Endometrial microvascular endothelial cells (primary cell): ENCODE results near the gene IP6K3. TPM values are rescaled to one million over a fixed set of nuclear protein-coding genes. Genes with fewer than 3 reads are reported as not detected.

Experiments
- in situ Hi-C: cut with HindIII; loops from 2 replicates; pipeline ENCODE4 v1.10.0; 2017; ENCODE audit warnings: low sequenced_read_pairs, low pct_unique_long_range_greater_than_20kb; ENCODE audit errors: inconsistent ontology term
- total RNA-seq: library from RNA; depleted of rRNA; stranded (reverse); fragments of >200 nt; gene quantifications from one replicate; pipeline ENCODE4 v1.2.3, GENCODE V29; 2015; ENCODE audit errors: inconsistent ontology term

The IP6K3 gene
- total RNA-seq, 1 donor from 2014 or later, result not detected

- in situ Hi-C loops, result no loop called here
Measured at GRCh38 chr6:33728438-33728837, 18.3 kb downstream of the IP6K3 start.

GRCh38 chr6:33727932-33728331 is 18.8 kb downstream of the IP6K3 start:
- in situ Hi-C loops, result no loop called here

- in situ Hi-C loops, result no loop called here
Measured at GRCh38 chr6:33727126-33727525, 19.6 kb downstream of the IP6K3 start.

- in situ Hi-C loops, result no loop called here
Measured at GRCh38 chr6:33726696-33727095, 20.0 kb downstream of the IP6K3 start.

GRCh38 chr6:33725891-33726673 is 20.6 kb downstream of the IP6K3 start:
- in situ Hi-C loops, result no loop called here

DNA sequence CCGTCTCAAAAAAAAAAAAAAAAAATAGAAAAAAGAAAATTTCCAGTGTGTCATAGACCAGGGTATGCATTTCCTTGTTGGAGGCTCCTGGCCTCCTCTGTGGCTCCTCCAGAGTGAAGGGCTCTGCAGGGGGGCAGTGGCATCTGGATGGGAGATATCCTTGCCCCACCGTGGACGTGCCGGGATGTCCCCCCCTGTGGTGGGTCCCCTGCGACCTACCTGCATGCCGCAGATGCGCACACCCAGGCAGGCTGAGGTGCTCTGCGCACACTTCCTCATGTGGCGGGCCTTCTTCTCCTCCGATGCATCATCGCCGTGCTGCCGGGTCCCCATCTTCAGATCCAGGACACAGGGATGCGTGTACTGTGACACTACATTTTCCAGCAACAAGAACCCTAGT is 21.5 kb downstream of the IP6K3 start:
- in situ Hi-C loops, result no loop called here

GRCh38 chr6:33724102-33725023 is 22.3 kb downstream of the IP6K3 start:
- in situ Hi-C loops, result no loop called here

GRCh38 chr6:33723371-33724085 is 23.2 kb downstream of the IP6K3 start:
- in situ Hi-C loops, result no loop called here

- in situ Hi-C loops, result no loop called here
Measured at GRCh38 chr6:33722103-33722623, 24.5 kb downstream of the IP6K3 start.

- in situ Hi-C loops, result no loop called here
Measured at GRCh38 chr6:33721508-33721907, 25.2 kb downstream of the IP6K3 start.

GRCh38 chr6:33720998-33721397 is 25.7 kb downstream of the IP6K3 start:
- in situ Hi-C loops, result no loop called here

- in situ Hi-C loops, result no loop called here
Measured at GRCh38 chr6:33719326-33719987, 27.2 kb downstream of the IP6K3 start.

- in situ Hi-C loops, result no loop called here
Measured at GRCh38 chr6:33718713-33719112, 28.0 kb downstream of the IP6K3 start.

DNA sequence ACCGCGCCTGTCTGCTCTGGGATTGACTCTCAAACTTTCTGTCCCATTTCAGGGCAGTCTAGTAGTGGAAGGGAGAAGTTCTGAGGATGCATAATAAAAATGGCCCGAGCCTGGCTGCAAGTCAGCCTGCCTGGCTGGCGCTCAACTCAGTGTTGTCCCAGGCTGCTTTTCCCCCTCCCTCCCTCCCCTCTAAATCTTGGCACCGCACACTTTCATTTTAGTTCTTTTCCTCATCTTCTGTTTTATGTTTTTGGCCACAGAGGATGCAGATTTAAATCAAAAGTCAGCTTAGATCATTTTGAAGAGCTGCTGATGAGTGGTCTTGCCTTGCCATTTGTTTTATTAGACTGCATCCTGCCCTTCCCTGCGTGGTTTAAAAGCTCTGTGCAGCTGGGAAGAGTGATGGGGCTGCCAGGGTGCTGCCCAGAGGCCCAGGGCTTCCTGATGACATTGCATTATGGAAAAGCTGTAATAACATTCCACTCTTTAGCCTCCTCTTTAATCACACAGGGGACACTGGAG is 28.7 kb downstream of the IP6K3 start:
- in situ Hi-C loops, result no loop called here

DNA sequence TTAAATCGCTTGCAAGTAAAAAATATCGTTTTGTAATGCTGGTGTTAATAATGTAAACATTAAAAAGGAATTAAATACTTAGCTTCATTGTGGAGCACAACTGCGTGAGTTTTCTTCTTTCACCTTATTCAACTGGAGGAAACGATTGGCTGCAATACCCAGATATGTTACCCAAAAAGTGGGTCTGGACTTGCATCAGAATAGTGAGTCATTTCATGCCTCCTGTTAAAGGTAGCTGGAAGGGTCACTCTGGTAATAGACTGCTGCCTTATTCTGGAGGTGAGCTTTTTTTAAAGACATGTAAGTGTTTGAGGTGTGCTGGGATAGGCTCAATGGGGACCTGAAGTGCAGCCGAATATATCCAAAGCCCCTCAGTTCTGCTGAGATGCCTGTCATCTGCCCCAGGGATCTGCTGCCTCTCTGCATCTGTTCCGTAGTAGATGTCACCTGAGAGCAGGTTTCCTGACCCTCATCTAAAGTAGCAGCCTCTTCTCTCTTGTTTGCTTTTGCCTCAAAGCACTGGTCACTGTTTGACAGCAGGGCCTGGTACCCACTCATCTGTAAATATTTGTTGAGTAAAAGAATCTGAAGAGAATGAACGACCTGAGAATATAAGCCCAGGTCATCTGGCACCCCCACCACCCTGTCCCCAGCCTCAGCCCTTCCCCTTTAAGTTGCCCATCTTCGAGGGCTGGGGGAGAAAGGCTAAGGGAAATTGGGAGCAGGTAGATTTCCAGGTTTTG is 29.6 kb downstream of the IP6K3 start:
- in situ Hi-C loops, result no loop called here

GRCh38 chr6:33716379-33716778 is 30.3 kb downstream of the IP6K3 start:
- in situ Hi-C loops, result no loop called here

DNA sequence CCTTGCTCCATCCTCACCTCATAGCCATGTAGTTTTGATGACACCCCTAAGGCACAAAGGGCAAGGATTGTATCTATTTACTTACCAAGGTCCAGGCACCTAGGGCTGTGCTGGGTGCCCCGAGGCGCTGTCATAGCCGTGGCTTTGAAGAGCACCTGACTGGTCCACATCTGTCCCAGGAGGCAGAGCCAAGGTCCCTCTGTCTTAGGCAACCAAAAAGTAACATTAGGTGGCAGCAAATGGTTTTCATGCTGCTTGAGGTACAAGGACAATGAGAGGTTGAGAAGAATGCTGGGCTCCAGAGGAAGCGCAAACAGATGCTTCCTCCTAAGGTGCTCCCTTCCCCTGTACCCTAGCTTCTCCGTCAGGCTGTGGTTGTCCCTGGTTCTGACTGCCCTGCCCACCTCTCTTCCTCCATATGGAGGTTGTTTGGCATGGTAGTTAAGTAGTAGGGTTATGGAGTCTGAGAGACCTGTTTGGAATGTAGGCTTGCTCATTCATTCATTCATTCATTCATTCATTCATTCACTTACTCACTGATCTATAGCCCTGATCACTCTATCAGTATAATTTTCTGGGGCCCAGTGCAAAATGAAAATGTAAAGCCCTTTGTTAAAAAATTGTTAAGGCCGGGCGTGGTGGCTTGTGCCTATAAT is 32.2 kb downstream of the IP6K3 start:
- in situ Hi-C loops, result no loop called here
